Subcutaneous abdominal adipose tissue (tissue), 5 donors: ENCODE results near the gene ST3GAL5.

Experiments
- H3K27ac ChIP-seq: one replicate; pipeline ENCODE4 v1.7.0; 2013; ENCODE audit warnings: low read depth, mild to moderate bottlenecking, inconsistent platforms, low read length, moderate library complexity
- H3K27me3 ChIP-seq, 5 donors: one replicate each; pipeline ENCODE4 v1.7.0; 2013; ENCODE audit warnings: low read length in 5 of 5, inconsistent platforms in 1 of 5; ENCODE audit not compliant: control insufficient read depth in 5 of 5, insufficient read depth in 4 of 5
- H3K36me3 ChIP-seq, 5 donors: one replicate each; pipeline ENCODE4 v1.7.0; 2013; ENCODE audit warnings: low read length in 5 of 5; ENCODE audit not compliant: control insufficient read depth in 5 of 5, insufficient read depth in 5 of 5
- H3K4me1 ChIP-seq, 5 donors: one replicate each; pipeline ENCODE4 v1.7.0; 2013; ENCODE audit warnings: low read length in 5 of 5, mild to moderate bottlenecking in 3 of 5, moderate library complexity in 1 of 5; ENCODE audit not compliant: control insufficient read depth in 5 of 5, insufficient read depth in 5 of 5
- H3K4me3 ChIP-seq, 5 donors: one replicate each; pipeline ENCODE4 v1.7.0; 2013; ENCODE audit warnings: low read length in 5 of 5, low read depth in 1 of 5
- H3K9ac ChIP-seq, 5 donors: one replicate each; pipeline ENCODE4 v1.7.0; 2013; ENCODE audit warnings: low read length in 5 of 5, mild to moderate bottlenecking in 4 of 5, moderate library complexity in 3 of 5
- H3K9me3 ChIP-seq, 5 donors: one replicate each; pipeline ENCODE4 v1.7.0; 2013; ENCODE audit warnings: low read length in 5 of 5; ENCODE audit not compliant: control insufficient read depth in 5 of 5
- donor health status: healthy.
- donor health status: healthy.
- donor health status: healthy.
- donor health status: healthy.
- donor health status: healthy.

The ST3GAL5 gene

GRCh38 chr2:85854897-85855296, 33.9 kb downstream of the ST3GAL5 start:
- Histone ChIP-seq H3K27ac (peak overlapping the region; percentile 55), H3K9ac (no peak overlapping the region), H3K9me3 (no peaks in the 10 kb centered on the region), H3K27me3 (no peaks in the 10 kb centered on the region), H3K4me3 (no peak overlapping the region), H3K36me3 (peaks cover 3 to 39% (median 24%) of the 10 kb centered on the region in 5 donors), H3K4me1 (peaks cover 2 to 35% (median 18%) of the 10 kb centered on the region in 5 donors)

GRCh38 chr2:85854166-85854509, 34.7 kb downstream of the ST3GAL5 start:
- no peaks in the 10 kb centered on the region for H3K27me3 ChIP-seq
- H3K4me1 ChIP-seq = peaks cover 2 to 32% (median 18%) of the 10 kb centered on the region in 5 donors
- no peaks in the 10 kb centered on the region for H3K9me3 ChIP-seq
- H3K27ac ChIP-seq = peak overlapping the region; percentile 55
- H3K36me3 ChIP-seq = peaks cover 3 to 35% (median 21%) of the 10 kb centered on the region in 5 donors
- H3K4me3 ChIP-seq = peak overlapping the region in 3 of 5 donors; percentile 36 to 54 (median 47)
- peak overlapping the region in 2 of 5 donors; percentile 11 to 37 for H3K9ac ChIP-seq

- Histone ChIP-seq H3K27me3 (no peaks in the 10 kb centered on the region), H3K4me3 (peak overlapping the region; percentile 14 to 58 (median 47)), H3K9ac (peak overlapping the region in 4 of 5 donors; percentile 2 to 63 (median 21)), H3K4me1 (peaks cover 2 to 31% (median 18%) of the 10 kb centered on the region in 5 donors), H3K36me3 (peaks cover 3 to 34% (median 16%) of the 10 kb centered on the region in 5 donors), H3K27ac (peak overlapping the region; percentile 55), H3K9me3 (no peaks in the 10 kb centered on the region)
Observed at GRCh38 chr2:85853499-85854165, 35.2 kb downstream of the ST3GAL5 start.

GRCh38 chr2:85852937-85853498, 35.8 kb downstream of the ST3GAL5 start:
- peak overlapping the region; percentile 14 to 58 (median 47) for H3K4me3 ChIP-seq
- no peaks in the 10 kb centered on the region for H3K27me3 ChIP-seq
- H3K27ac ChIP-seq = peak overlapping the region; percentile 55
- H3K36me3 ChIP-seq = peaks cover 3 to 33% (median 15%) of the 10 kb centered on the region in 5 donors
- H3K9me3 ChIP-seq = no peaks in the 10 kb centered on the region
- peaks cover 2 to 31% (median 18%) of the 10 kb centered on the region in 5 donors for H3K4me1 ChIP-seq
- H3K9ac ChIP-seq = peak overlapping the region in 3 of 5 donors; percentile 2 to 63 (median 12)

GRCh38 chr2:85852152-85852840, 36.5 kb downstream of the ST3GAL5 start:
- peaks cover 3 to 34% (median 14%) of the 10 kb centered on the region in 5 donors for H3K36me3 ChIP-seq
- peak overlapping the region in 1 of 5 donors; percentile 12 for H3K9ac ChIP-seq
- no peaks in the 10 kb centered on the region for H3K9me3 ChIP-seq
- peaks cover 2 to 31% (median 18%) of the 10 kb centered on the region in 5 donors for H3K4me1 ChIP-seq
- peak overlapping the region in 2 of 5 donors; percentile 36 to 47 for H3K4me3 ChIP-seq
- H3K27ac ChIP-seq = no peak overlapping the region
- H3K27me3 ChIP-seq = no peaks in the 10 kb centered on the region

GRCh38 chr2:85851253-85852151, 37.3 kb downstream of the ST3GAL5 start:
- H3K9me3 ChIP-seq = no peaks in the 10 kb centered on the region
- peaks cover 3 to 38% (median 18%) of the 10 kb centered on the region in 5 donors for H3K36me3 ChIP-seq
- H3K4me3 ChIP-seq = no peak overlapping the region
- H3K27ac ChIP-seq = no peak overlapping the region
- peak overlapping the region in 1 of 5 donors; percentile 2 for H3K9ac ChIP-seq
- no peaks in the 10 kb centered on the region for H3K27me3 ChIP-seq
- H3K4me1 ChIP-seq = peaks cover 2 to 31% (median 18%) of the 10 kb centered on the region in 5 donors

- no peak overlapping the region for H3K9ac ChIP-seq
- no peaks in the 10 kb centered on the region for H3K27me3 ChIP-seq
- no peak overlapping the region for H3K27ac ChIP-seq
- no peak overlapping the region for H3K4me3 ChIP-seq
- peaks cover 2 to 31% (median 18%) of the 10 kb centered on the region in 5 donors for H3K4me1 ChIP-seq
- H3K9me3 ChIP-seq = no peaks in the 10 kb centered on the region
- H3K36me3 ChIP-seq = peaks cover 0 to 35% (median 20%) of the 10 kb centered on the region in 5 donors
Observed at GRCh38 chr2:85850451-85850850, 38.3 kb downstream of the ST3GAL5 start.

- Histone ChIP-seq H3K9ac (no peak overlapping the region), H3K4me3 (no peak overlapping the region), H3K27me3 (no peaks in the 10 kb centered on the region), H3K36me3 (peaks cover 8 to 51% (median 28%) of the 10 kb centered on the region in 5 donors), H3K9me3 (no peaks in the 10 kb centered on the region), H3K27ac (no peak overlapping the region), H3K4me1 (peaks cover 0 to 9% (median 2%) of the 10 kb centered on the region in 5 donors)
Observed at GRCh38 chr2:85847051-85847588, 41.7 kb downstream of the ST3GAL5 start.

- no peak overlapping the region for H3K27ac ChIP-seq
- no peak overlapping the region for H3K9ac ChIP-seq
- H3K4me3 ChIP-seq = no peak overlapping the region
- H3K4me1 ChIP-seq = peaks cover 0 to 4% (median under 1%) of the 10 kb centered on the region in 5 donors
- H3K27me3 ChIP-seq = no peaks in the 10 kb centered on the region
- H3K36me3 ChIP-seq = peaks cover 11 to 58% (median 31%) of the 10 kb centered on the region in 5 donors
- H3K9me3 ChIP-seq = no peaks in the 10 kb centered on the region
Observed at GRCh38 chr2:85846411-85846810, 42.4 kb downstream of the ST3GAL5 start.
